SK-N-SH (cell line): ENCODE data around the gene MYO18B. TPM values are rescaled to one million over a fixed set of nuclear protein-coding genes. Genes with fewer than 3 reads are reported as not detected.

ENCODE experiments used
- CTCF ChIA-PET: fragments of 300-600, 350-600 bp; formaldehyde crosslinking; extraction: SDS; loops from one replicate; lab custom pipeline; 2021; lab: Yijun Ruan, JAX
- POLR2A ChIA-PET: fragments of 350-600 bp; sonication (Branson Sonifier 250); formaldehyde crosslinking; extraction: SDS; loops from one replicate; lab custom pipeline; 2020; ENCODE audit warnings: antibody characterized with exemption, inconsistent platforms; lab: Yijun Ruan, JAX
- DNase-seq: peaks from one replicate; pipeline ENCODE4 v3.0.0; 2012
- H2AFZ ChIP-seq: fragments of 200-600 bp; sonication (generic); 2 replicates; pipeline ENCODE4 v1.8.1; 2016; ENCODE audit warnings: antibody characterized with exemption, mild to moderate bottlenecking, low read depth
- H3F3A ChIP-seq: fragments of 200-600 bp; sonication (generic); replicated peaks from 2 replicates; pipeline ENCODE3; 2016; ENCODE audit warnings: antibody characterized with exemption, mild to moderate bottlenecking; ENCODE audit not compliant: insufficient read depth
- H3K27ac ChIP-seq, 2 experiments: fragments of 200-500 bp in 1 of 2; fragments of 200-600 bp in 1 of 2; sonication (Bioruptor generic) in 1 of 2; sonication (generic), shearing (Covaris generic) in 1 of 2; 2 replicates each; pipeline versions ENCODE4 v1.5.1 to v1.6.1; 2014 to 2016; ENCODE audit warnings: low read depth in 2 of 2, inconsistent platforms in 1 of 2, low read length in 1 of 2, mild to moderate bottlenecking in 1 of 2, mixed read lengths in 1 of 2
- H3K27me3 ChIP-seq: fragments of 200-600 bp; sonication (generic), shearing (Covaris generic); 2 replicates; pipeline ENCODE4 v1.6.1; 2016; ENCODE audit warnings: mixed run types; ENCODE audit not compliant: insufficient read depth
- H3K36me3 ChIP-seq, 2 experiments: fragments of 200-500 bp in 1 of 2; fragments of 200-600 bp in 1 of 2; sonication (Bioruptor generic) in 1 of 2; sonication (generic) in 1 of 2; replicated peaks in 1 of 2; 2 replicates each; pipeline versions ENCODE3 to v1.5.1; 2014 to 2016; ENCODE audit warnings: low read length in 1 of 2, mild to moderate bottlenecking in 1 of 2; ENCODE audit not compliant: insufficient read depth in 2 of 2, control insufficient read depth in 1 of 2
- H3K4me1 ChIP-seq, 2 experiments: fragments of 200-500 bp in 1 of 2; fragments of 200-600 bp in 1 of 2; sonication (Bioruptor generic) in 1 of 2; sonication (generic), shearing (Covaris generic) in 1 of 2; 2 replicates each; pipeline versions ENCODE4 v1.5.1 to v1.6.1; 2014 to 2016; ENCODE audit warnings: low read depth in 1 of 2, low read length in 1 of 2, mixed run types in 1 of 2; ENCODE audit not compliant: insufficient read depth in 2 of 2, control insufficient read depth in 1 of 2
- H3K4me2 ChIP-seq: fragments of 200-600 bp; sonication (generic), shearing (Covaris generic); 2 replicates; pipeline ENCODE4 v1.6.1; 2017; ENCODE audit warnings: mixed run types
- H3K4me3 ChIP-seq, 2 experiments: fragments of 200-500 bp in 1 of 2; fragments of 200-600 bp in 1 of 2; sonication (Bioruptor generic) in 1 of 2; sonication (generic), shearing (Covaris generic) in 1 of 2; 2 replicates each; pipeline versions ENCODE4 v1.5.1 to v1.8.1; 2014 to 2016; ENCODE audit warnings: low read depth in 2 of 2, inconsistent platforms in 1 of 2, low read length in 1 of 2, mild to moderate bottlenecking in 1 of 2, mixed read lengths in 1 of 2, moderate library complexity in 1 of 2
- H3K79me2 ChIP-seq: fragments of 200-600 bp; sonication (generic); 2 replicates; pipeline ENCODE4 v1.8.1; 2017; ENCODE audit warnings: mild to moderate bottlenecking; ENCODE audit not compliant: insufficient read depth
- H3K9ac ChIP-seq: fragments of 200-600 bp; sonication (generic); 2 replicates; pipeline ENCODE4 v1.6.1; 2017; ENCODE audit warnings: mixed run types
- H3K9me2 ChIP-seq: fragments of 200-600 bp; sonication (generic); 2 replicates; pipeline ENCODE4 v1.6.1; 2017; ENCODE audit warnings: mixed run types
- H3K9me3 ChIP-seq: fragments of 200-600 bp; sonication (generic); 2 replicates; pipeline ENCODE4 v1.6.1; 2017; ENCODE audit warnings: mixed run types, mild to moderate bottlenecking, moderate library complexity
- H4K20me1 ChIP-seq: fragments of 200-600 bp; sonication (generic); 2 replicates; pipeline ENCODE4 v1.6.1; 2017; ENCODE audit warnings: mild to moderate bottlenecking, mixed run types; ENCODE audit not compliant: insufficient read depth
- CHD2 ChIP-seq: fragments of 150-350 bp; IDR thresholded peaks from 2 replicates; pipeline ENCODE4 v1.6.1; 2018; ENCODE audit warnings: low read length; ENCODE audit not compliant: partially characterized antibody
- CTCF ChIP-seq: fragments of 200-600 bp; sonication (generic); IDR thresholded peaks from 2 replicates; pipeline ENCODE4 v1.6.1; 2017; ENCODE audit warnings: antibody characterized with exemption, mild to moderate bottlenecking, moderate library complexity
- ELF1 ChIP-seq: IDR thresholded peaks from 2 replicates; pipeline ENCODE4 v1.4.0; 2012
- EZH2phosphoT487 ChIP-seq: fragments of 200-600 bp; sonication (generic); IDR thresholded peaks from 2 replicates; pipeline ENCODE4 v1.6.1; 2017; ENCODE audit warnings: low read depth, mixed run types, mild to moderate bottlenecking, antibody characterized with exemption, moderate library complexity, borderline replicate concordance
- FOSL2 ChIP-seq: IDR thresholded peaks from 2 replicates; pipeline ENCODE4 v1.4.0; 2012; ENCODE audit warnings: low read depth, mild to moderate bottlenecking, moderate library complexity, borderline replicate concordance
- FOXJ3 ChIP-seq: sonication (generic); formaldehyde crosslinking; IDR thresholded peaks from 2 replicates; pipeline ENCODE4 v1.5.1; 2020; ENCODE audit warnings: mild to moderate bottlenecking, missing genetic modification reagents
- FOXM1 ChIP-seq: IDR thresholded peaks from 2 replicates; pipeline ENCODE4 v1.4.0; 2012; ENCODE audit warnings: low read depth, mild to moderate bottlenecking
- GABPA ChIP-seq: IDR thresholded peaks from 2 replicates; pipeline ENCODE4 v1.4.0; 2012; ENCODE audit warnings: low read depth, mild to moderate bottlenecking
- JUND ChIP-seq: IDR thresholded peaks from 2 replicates; pipeline ENCODE4 v1.4.0; 2012
- MEF2A ChIP-seq: IDR thresholded peaks from 2 replicates; pipeline ENCODE4 v1.4.0; 2012; ENCODE audit warnings: low read depth, borderline replicate concordance
- MXI1 ChIP-seq: IDR thresholded peaks from 2 replicates; pipeline ENCODE4 v1.6.1; 2012; ENCODE audit warnings: mild to moderate bottlenecking, low read depth, low read length, improper control_type of control experiment
- NFIC ChIP-seq: IDR thresholded peaks from 2 replicates; pipeline ENCODE4 v1.4.0; 2012; ENCODE audit warnings: borderline replicate concordance
- RAD21 ChIP-seq: IDR thresholded peaks from 2 replicates; pipeline ENCODE4 v1.6.1; 2012; ENCODE audit warnings: mild to moderate bottlenecking, low read length
- RXRA ChIP-seq: IDR thresholded peaks from 2 replicates; pipeline ENCODE4 v1.4.0; 2012; ENCODE audit warnings: low read depth, mild to moderate bottlenecking, borderline replicate concordance
- SIN3A ChIP-seq: IDR thresholded peaks from 2 replicates; pipeline ENCODE4 v1.6.1; 2012; ENCODE audit warnings: low read depth, mild to moderate bottlenecking, low read length, moderate library complexity, borderline replicate concordance
- TCF12 ChIP-seq: IDR thresholded peaks from 2 replicates; pipeline ENCODE4 v1.4.0; 2012
- TEAD4 ChIP-seq: IDR thresholded peaks from 2 replicates; pipeline ENCODE4 v1.4.0; 2012; ENCODE audit warnings: mild to moderate bottlenecking, borderline replicate concordance; ENCODE audit not compliant: insufficient read depth
- USF1 ChIP-seq: IDR thresholded peaks from 2 replicates; pipeline ENCODE4 v1.4.0; 2012; ENCODE audit warnings: low read depth, borderline replicate concordance
- USF2 ChIP-seq: fragments of 150-350 bp; IDR thresholded peaks from 2 replicates; pipeline ENCODE4 v1.6.1; 2017; ENCODE audit warnings: antibody characterized with exemption, low read length, low read depth, borderline replicate concordance
- ZBTB33 ChIP-seq: IDR thresholded peaks from 2 replicates; pipeline ENCODE4 v1.4.0; 2012; ENCODE audit warnings: low read depth, borderline replicate concordance
- WGBS: methylation state at CpG from one replicate; pipeline ENCODE4 v1.1.6; 2017; ENCODE audit warnings: low lambda C conversion rate; 5-methylcytosine and 5-hydroxymethylcytosine counted together
- polyA plus RNA-seq, 3 experiments: library from polyadenylated mRNA; depleted of rRNA; stranded (reverse); fragments of >200 nt; gene quantifications; 2 replicates each; pipeline ENCODE4 v1.2.3, GENCODE V29; 2012

The MYO18B gene
- polyA plus RNA-seq, 1 of the 3 experiments (the other 2 are of a cell fraction), result 0.05 TPM

GRCh38 chr22:25711491-25711890, 30.5 kb upstream of the MYO18B start:
- no peak for DNase-seq
- Histone ChIP-seq H3K27ac (no peak overlapping the region), H3K9me2 (no peaks in the 10 kb centered on the region), H3K79me2 (no peaks in the 10 kb centered on the region), H3K4me3 (no peak overlapping the region), H3K4me1 (peaks cover 0 to 4% of the 10 kb centered on the region in 2 experiments; a peak in 2 of 4 replicates), H3K36me3 (peaks cover 0 to 20% of the 10 kb centered on the region in 2 experiments), H3K9ac (no peak overlapping the region), H2AFZ (no peak overlapping the region), H4K20me1 (no peaks in the 10 kb centered on the region), H3K9me3 (no peaks in the 10 kb centered on the region), H3K27me3 (no peaks in the 10 kb centered on the region), H3F3A (no peaks in the 10 kb centered on the region), H3K4me2 (no peak overlapping the region)
- POLR2A ChIA-PET, result no interaction called here
- no peak for TF ChIP-seq EZH2phosphoT487
- TF ChIP-seq MEF2A, result no peak
- TF ChIP-seq SIN3A, result no peak
- TF ChIP-seq JUND, result no peak
- no peak for TF ChIP-seq RAD21
- no peak for TF ChIP-seq FOSL2
- TF ChIP-seq CTCF, result no peak
- TF ChIP-seq USF1, result no peak
- no peak for TF ChIP-seq USF2
- no peak for TF ChIP-seq ZBTB33
- TF ChIP-seq TCF12, result no peak
- TF ChIP-seq MXI1, result no peak
- TF ChIP-seq FOXJ3 (CRISPR knock-in tag), result no peak
- no peak for TF ChIP-seq GABPA
- TF ChIP-seq TEAD4, result no peak
- no peak for TF ChIP-seq CHD2
- TF ChIP-seq RXRA, result no peak
- no peak for TF ChIP-seq NFIC
- no peak for TF ChIP-seq FOXM1
- TF ChIP-seq ELF1, result no peak
- CTCF ChIA-PET, result interaction anchor here (0.9 to 3.5 kb wide), 4 partner anchors 10 to 460 kb away, joined by 3 to 18 read pairs (median 4); no protein-coding TSS in a partner anchor
- 75% methylated on average over 6 of the region's 6 CpGs for WGBS
